GM13976 (cell line): ENCODE results near the gene ZC3H18.

Source experiments
- DNase-seq: peaks from one replicate; pipeline ENCODE4 v3.0.0; 2012; ENCODE audit warnings: low spot score
- CTCF ChIP-seq: IDR thresholded peaks from 2 replicates; pipeline ENCODE4 v1.5.1; 2012; ENCODE audit warnings: borderline replicate concordance, mild to moderate bottlenecking; ENCODE audit not compliant: insufficient read depth; ENCODE audit errors: extremely low read depth, missing control alignments, control extremely low read depth
- in situ Hi-C: fragments of 300-500 bp; cut with MboI; formaldehyde crosslinking; loops from one replicate; pipeline ENCODE4 v1.12.0; 2022; ENCODE audit warnings: low sequenced_read_pairs, mixed read lengths, inconsistent platforms; ENCODE audit not compliant: unreplicated experiment

The ZC3H18 gene

GRCh38 chr16:88529596-88529995 is 40.6 kb upstream of the ZC3H18 start:
- no peak for DNase-seq
- TF ChIP-seq CTCF = no peak
- in situ Hi-C loops = loop anchor here (25.0 kb wide), 1 partner anchor 92 kb away; no protein-coding TSS in a partner anchor

DNA sequence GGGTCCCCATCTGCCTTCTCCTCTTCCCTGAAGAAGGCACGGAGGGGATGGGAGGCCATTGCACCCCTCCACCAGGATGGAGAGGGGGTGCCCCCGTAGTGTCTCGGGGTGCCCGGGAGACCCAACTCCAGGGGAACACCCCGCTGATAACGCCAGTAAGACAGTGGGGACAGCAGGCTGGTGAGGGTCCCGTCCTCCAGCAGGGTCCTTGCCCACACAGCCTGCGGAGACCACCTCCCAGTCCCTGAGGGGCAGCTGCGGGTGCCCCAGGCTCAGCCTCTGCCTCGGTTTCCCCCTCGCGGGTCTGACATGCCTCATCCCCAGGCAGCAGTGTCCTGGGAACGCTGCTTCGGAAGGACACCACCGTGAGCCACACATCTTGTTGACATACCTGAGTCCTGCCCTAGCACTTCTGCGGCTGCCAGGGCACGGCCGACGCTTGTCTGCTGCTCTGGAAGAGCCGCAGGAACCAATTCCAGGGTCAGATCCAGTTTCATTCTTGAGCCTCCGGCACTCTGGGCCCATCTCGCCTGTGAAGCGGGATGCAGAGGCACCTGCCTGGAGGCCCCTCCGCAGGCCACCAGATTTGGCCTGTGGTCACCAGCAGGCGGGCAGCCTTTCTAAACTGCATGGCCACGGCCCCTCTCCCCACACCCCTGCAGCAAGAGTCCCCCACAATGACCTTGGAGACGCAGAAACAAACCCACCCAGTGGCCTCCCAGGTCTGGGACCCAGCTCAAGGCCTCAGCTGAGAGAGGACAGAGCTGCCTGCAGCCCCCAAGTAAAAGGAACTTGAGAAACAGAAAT is 39.9 kb upstream of the ZC3H18 start:
- no peak for TF ChIP-seq CTCF
- DNase-seq = no peak

GRCh38 chr16:88530858-88531203 is 39.4 kb upstream of the ZC3H18 start:
- DNase-seq = no peak
- in situ Hi-C loops = loop anchor here (25.0 kb wide), 1 partner anchor 94 kb away; no protein-coding TSS in a partner anchor
- TF ChIP-seq CTCF = no peak

More for the DNA sequence above, 39.9 kb upstream of the ZC3H18 start:
- in situ Hi-C loops = loop anchor here (25.0 kb wide), 1 partner anchor 93 kb away; no protein-coding TSS in a partner anchor

DNA sequence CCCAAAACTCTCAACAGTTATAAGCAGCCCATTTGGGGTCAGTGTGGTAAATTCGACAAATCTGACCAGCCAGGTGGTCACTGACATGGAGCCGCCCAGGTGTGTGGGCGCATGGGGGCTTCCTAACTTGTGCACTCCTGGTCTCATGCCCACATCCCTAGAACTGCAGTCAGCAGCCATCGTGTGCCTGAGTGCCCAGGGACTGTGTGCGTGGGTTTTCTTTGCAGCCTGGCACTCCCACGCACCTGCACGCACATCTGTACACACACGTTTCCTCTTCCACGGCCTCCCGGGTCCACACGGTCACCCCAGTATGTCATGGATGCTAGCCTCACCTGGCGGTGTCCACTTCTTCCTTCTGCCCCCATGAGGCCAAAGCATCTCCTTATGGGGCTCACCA is 38.9 kb upstream of the ZC3H18 start:
- in situ Hi-C loops = loop anchor here (25.0 kb wide), 1 partner anchor 94 kb away; no protein-coding TSS in a partner anchor
- no peak for DNase-seq
- no peak for TF ChIP-seq CTCF

DNA sequence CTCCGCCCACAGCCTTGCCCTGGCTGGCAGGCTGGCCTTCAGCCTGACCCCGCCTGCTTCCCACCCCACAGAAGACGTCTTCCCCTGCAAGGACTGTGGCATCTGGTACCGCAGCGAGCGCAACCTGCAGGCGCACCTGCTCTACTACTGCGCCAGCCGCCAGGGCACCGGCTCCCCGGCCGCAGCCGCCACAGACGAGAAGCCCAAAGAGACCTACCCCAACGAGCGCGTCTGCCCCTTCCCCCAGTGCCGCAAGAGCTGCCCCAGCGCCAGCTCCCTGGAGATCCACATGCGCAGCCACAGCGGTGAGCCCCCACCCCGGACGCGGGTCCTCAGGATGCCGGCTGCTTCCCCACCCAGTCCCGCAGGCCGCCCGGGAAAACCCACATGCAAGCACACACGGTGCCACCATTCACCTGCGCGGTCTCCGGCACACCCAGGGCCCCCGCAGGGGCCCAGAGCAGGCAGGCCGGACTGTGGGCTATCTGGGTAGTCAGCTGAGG is 38.2 kb upstream of the ZC3H18 start:
- in situ Hi-C loops = loop anchor here (25.0 kb wide), 1 partner anchor 95 kb away; no protein-coding TSS in a partner anchor
- TF ChIP-seq CTCF = no peak
- no peak for DNase-seq

DNA sequence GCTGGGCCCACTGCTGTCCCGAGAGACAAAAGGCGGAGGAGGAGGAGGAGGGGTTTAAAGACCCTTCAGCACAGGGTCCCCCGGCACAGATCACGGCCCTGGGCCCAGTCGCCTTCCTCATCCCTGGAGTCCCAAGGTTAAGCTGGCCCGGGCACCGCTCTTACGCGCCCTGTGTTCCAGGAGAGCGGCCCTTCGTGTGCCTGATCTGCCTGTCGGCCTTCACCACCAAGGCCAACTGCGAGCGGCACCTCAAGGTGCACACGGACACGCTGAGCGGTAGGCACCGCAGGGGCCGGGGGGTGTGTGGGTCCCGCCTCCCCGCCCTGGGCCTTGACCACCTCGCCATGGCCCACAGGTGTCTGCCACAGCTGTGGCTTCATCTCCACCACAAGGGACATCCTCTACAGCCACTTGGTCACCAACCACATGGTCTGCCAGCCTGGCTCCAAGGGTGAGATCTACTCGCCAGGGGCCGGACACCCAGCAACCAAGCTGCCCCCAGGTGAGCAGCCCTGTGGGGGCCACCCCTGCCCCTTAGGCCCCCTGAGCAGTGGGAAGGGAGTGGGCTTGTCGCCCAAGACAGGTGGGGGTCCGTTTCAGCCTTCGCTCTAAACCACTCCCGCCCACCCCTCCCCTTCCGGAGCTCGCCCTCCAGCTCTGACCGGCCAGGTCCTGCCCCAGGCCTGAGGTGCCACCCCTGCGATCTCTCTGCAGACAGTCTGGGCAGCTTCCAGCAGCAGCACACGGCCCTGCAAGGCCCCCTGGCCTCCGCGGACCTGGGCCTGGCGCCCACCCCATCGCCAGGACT is 37.6 kb upstream of the ZC3H18 start:
- in situ Hi-C loops = loop anchor here (25.0 kb wide), 1 partner anchor 95 kb away; no protein-coding TSS in a partner anchor
- no peak for TF ChIP-seq CTCF
- no peak for DNase-seq
